Activated CD8-positive, alpha-beta memory T cell treated with anti-CD3 and anti-CD28 coated beads, Interleukin-2, amount 50 U/mL, for 48 hours (primary cell): ENCODE results near the gene SCOC.
A peak's percentile ranks its signal among the peaks of the same experiment; 100 is the strongest.
"Not testable (repeated sequence)": the region's sequence is repeated elsewhere in the genome, so short reads cannot be mapped to it uniquely, and the experiment has no call there.

ENCODE experiments used
- DNase-seq: peaks from one replicate; pipeline ENCODE4 v3.0.0-alpha.2; 2020

Gene SCOC

DNA sequence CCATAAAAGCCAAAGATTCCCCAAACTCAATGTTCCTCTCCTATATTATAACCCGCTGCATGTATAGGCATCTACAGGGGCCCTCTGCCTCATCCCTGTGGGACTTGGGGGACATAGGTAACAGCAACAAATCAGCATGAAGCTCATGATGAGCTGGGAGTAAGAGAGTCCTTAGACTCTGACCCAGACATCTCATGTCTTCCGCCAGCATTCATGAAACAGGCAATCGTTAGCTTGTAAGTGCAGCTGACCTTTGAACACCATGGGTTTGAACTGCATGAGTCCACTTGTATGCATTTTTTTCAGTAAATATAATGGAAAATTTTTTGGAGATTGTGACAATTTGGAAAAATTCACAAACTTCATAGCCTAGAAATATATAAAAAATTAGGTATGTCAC lies 10.4 kb upstream of the SCOC start:
- DNase-seq: no peak

DNA sequence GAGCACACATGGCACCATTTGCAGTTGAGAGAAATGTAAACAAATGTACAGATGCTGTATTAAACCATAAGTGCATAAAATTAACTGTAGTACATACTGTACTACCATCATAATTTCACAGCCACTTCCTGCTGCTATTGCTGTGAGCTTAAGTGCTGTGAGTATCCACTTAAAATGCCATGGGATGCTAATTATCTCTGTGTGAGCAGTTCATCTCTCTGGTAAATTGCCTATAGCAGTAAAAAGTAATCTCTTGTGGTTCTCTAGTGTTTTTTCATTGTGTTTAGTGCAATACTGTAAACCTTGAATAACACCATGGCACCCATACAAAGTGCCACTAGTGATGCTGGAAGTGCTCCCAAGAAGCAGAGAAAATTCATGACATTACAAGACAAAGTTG lies 9.9 kb upstream of the SCOC start:
- no peak for DNase-seq

DNA sequence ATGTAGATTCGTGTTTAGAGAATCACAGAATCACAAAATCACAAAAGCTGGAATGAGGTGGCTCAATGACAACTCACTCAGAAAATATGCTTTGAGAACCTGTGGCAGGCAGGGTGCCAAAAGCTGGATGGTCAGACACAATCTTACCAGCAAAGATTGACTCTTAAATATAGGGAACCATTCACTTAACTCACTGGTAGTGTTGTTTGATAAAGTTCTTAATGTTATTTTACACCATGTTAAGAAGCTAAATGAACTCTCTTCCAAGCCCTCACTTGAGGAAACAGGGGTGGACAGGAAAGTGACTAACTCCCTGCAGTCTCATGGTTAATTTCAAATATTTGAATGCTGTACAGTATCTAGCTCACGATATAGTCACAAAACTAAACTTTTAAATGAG lies 5.7 kb upstream of the SCOC start:
- DNase-seq: no peak

DNA sequence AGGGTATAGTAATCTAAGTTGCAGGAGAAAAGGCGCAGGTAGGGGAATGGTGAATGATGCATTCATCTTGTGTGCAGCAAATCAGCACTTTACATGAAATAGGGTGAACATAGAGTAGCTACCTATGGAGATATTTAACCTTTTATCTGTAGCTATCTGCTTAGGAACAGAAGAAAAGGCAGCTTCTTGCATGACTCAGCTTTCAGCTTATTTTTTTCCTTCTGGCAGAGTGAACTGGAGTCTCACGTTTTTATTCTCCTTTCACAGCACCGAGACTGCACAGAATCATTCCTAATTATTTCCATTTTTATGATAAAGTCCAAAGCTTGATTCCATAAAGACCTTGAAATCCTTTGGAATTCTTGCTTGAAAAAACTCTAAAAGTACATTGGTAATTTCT lies 4.8 kb upstream of the SCOC start:
- no peak for DNase-seq

DNA sequence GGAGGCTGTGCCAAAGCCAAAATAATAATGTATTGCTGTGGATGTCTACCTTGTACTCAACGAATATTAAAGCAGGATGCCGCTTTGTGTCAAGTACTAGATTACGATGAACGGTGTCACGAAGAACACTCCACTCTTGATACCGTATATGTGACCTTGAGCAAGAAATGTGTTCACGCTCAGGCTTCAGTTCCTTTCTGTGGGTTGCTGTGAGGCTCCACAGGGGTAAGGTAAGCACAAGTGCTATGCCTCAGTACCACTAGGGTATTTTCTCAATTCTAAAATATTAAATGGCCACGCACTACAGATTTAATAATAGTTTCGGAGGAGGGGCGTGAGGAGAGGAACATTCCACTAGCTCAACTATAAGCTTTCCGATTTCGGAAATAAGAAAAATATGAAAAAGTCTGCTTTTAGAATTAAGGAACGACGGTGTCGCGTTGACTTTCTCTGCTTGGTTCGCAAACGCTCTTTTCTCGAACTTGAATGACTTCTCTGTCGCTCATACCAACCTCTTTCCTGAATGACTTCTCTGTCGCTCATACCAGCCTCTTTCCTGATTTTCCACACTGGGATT lies 607 bp upstream of the SCOC start:
- DNase-seq: no peak

DNA sequence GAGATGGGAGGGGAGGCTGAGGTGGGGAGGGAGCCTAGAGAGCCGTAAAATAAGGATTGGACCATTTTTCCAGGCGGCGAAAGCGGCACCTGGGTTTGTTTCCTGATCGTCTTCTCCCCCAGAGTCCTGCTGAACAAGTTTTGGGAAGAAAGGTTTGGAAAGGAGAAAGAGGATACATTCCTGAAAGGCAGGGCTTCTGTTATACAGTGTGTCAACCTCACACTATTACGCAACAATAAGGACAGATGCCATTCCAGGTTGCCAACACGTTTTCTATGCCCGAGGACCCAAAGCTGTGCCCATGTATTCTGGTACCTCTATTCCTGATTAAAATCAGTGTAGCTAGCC lies 658 bp downstream of the SCOC start:
- no peak for DNase-seq

DNA sequence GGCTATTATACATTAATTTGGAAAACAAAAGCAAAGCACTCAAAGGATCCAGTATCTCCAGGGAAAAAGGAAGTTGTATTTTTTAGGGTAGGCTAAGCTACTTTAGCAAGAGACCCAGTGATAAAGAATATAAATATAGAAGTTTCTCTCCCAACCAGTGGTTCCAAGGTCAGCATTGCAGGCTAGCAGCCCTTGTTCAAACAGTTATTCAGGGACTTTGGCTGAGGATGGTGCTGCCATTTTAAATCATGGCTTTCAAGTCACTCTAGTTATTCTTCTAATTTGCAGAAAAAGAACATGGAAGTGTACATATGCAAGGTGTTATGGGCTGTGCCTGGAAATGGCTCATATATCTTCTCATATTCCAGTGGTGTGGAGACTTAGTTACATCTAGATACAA lies 9.3 kb downstream of the SCOC start:
- DNase-seq: no peak

DNA sequence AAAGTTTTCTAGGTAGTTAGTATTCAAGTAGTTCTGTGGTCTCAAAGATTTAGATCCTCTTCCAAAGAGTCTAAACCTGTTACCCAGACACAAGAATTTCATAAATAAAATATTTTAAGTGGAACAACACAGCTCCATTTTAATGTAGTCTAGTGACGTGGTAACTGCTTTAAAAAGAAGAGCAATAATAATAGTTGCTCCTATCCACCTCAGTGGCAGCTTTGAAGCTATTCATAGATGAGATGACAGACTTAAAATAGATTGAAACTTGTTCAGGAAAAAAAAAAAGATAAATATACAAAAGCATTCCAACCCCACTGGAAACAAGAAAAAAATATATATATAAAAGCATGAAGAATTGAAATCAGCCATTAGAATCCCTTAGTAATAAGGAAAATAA lies 14.6 kb downstream of the SCOC start:
- DNase-seq: no peak

DNA sequence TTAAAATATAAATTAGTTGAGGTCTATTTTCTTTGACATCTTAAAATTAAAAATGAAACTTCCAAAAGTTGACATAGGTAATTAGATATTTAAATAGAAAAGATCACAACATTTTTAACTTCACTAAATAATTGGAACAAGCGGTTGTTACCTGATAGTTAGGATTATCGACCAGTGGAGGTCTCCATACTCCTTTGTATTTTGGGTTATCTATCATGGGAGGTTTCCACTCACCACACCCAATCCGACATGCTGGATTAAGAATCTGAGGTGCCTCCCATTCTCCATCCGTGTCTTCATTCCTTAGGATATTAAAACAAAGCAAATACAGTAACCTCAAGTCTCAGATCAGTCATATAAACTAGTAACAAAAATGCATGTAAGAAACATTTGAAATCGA lies 22.2 kb downstream of the SCOC start:
- DNase-seq: no peak

DNA sequence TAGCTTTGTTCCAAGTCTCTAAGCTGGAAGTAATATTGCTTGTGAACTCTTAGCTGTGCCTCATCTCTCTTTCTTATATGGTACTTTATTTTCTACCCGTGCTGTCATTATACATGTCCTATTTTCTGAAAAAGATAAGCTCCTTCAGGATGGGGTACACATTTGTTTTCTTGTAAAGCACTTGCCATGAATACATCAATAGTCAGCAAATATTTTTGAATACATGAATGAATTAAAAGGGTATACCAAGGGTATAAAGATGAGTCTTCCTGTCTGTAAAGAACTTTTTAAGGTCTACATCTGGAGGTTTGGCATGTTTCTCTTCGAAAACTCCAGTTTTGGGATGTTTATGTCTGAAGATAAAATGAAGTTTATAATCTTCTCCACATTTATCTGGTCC lies 26.7 kb downstream of the SCOC start:
- DNase-seq: no peak

DNA sequence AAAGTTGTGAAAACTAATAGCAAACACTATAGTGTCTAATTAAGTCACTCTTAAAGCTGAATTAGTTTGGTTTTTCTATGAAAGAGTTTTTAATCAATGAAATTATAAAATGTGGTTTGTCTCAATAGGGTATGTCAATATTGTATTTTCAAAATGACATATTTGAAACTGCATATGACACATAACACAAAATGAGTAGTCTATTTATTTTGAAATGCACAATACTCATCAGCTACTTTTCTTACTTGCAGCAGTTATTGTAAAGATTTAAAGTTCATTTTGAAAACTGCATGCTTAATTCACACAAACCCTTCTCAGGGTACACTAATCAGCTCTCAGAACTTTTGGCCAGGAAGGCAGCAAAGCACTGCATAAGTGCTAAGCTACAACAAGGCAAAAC lies 32.8 kb downstream of the SCOC start:
- DNase-seq: no peak

DNA sequence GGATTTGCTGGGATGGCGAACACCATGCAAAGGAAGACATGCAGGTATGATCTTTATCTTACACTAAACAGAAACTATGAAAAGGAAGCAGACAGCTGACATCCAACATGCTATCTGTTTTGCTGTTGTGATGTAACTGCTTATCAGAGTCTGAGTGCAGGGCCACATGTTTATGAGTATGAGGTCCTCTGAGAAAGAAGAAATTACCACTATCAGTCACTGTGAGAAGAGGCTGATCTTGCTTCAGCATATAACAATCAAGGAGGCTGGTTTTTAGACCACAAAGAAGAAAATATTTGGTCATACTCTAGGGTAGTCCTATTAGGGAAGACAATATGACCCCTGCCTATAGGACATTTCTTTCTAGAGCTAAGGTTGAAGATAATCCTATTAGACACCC lies 35.5 kb downstream of the SCOC start:
- DNase-seq: no peak

DNA sequence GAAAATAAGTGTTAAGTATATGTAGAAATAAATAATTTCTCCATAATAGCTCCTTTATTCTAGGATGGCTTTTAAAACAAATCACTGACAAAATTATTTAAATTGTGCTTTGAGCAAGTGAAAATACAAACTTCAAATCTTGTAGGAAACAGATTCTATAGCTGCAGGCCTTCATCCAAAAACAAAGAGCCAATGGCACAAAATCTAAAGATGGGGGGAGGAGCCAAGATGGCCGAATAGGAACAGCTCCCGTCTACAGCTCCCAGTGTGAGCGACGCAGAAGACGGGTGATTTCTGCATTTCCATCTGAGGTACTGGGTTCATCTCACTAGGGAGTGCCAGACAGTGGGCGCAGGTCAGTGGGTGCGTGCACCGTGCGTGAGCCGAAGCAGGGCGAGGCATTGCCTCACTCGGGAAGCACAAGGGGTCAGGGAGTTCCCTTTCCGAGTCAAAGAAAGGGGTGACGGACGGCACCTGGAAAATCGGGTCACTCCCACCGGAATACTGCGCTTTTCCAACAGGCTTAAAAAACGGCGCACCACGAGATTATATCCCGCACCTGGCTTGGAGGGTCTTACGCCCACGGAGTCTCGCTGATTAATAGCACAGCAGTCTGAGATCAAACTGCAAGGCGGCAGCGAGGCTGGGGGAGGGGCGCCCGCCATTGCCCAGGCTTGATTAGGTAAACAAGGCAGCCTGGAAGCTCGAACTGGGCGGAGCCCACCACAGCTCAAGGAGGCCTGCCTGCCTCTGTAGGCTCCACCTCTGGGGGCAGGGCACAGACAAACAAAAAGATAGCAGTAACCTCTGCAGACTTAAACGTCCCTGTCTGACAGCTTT lies 39.9 kb downstream of the SCOC start:
- not testable (repeated sequence) for DNase-seq

DNA sequence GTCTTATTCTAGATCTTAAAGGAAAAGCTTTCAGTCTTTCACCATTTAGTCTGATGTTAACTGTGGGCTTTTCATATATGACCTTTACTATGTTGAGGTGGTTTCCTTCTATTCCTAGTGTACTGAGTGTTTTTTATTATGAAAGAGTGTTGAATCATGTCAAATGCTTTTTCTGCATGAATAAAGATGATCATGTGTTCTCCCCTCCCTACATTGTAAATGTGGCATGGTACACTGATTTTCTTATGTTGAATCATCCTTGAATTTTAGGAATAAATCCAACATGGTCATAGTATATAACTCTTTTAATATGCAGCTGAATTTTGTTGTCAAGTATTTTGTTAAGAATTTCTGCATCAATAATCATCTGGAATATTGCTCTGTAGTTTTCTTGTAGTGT lies 49.7 kb downstream of the SCOC start:
- no peak for DNase-seq

DNA sequence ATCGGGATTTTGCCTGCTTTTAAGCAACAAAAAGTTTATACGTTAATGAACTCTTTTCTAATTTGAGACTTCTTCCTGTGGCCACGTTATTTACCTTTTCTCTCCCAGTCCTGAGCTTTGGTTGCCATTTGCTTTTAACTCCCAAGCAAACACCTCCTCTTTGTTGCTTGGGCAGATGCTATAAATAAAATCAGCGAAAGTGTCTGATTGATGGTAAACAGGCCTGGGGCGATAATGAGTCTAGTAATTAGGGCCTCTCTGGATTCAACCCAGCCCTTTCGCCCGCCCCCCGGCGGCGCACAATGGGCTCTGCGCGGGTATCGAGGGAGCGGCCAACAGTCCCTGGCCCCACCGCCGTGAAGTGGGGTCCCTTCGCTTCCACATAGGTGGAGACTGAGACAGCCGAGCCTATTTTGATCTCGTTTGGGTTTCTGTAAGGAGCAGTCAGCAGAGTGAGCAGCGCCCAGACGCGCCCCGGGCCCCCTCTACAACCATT lies 53.2 kb downstream of the SCOC start:
- no peak for DNase-seq

DNA sequence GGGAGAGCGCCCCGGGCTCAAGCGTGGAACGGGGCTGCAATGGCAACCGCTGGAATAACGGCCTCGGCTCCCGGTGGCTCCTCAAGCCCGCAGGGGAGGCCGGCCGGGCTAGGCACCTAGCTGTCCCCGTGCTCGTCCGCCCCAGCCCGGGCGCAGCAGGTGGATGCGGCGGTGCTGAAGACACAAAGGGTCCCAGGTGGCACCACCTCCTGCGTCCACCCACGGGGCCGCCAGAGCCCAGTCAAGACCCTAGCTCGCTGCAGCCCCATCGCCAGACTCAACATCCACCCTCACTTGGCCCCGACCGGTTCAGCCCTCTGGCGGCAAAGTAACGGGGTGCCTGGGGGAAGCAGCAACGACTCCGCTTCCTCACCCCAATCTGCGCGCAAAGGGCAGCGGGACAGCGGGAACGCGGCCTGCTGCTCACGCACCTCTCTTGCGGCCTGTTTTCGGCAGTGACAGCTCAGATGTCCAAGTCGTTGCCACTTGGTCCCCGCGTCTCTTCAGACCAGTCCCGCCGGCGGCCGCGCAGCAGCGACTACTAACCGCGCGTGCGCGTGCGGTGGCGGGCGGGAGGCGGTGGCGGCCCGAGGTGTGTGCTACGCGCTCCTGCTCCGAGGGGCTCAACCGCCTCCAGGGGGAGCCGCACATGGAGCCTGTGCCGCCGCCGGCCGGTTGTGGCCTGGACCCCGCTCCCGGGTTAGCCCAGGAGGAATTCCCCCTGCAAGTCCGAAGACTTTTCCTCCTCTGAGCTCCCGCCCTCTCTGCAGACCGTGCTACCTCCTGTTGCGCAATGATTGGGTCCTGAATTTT lies 53.9 kb downstream of the SCOC start, which contains the start of gene CLGN:
Gene CLGN (minus strand): TSS at position 543 of the 813 bp plus-strand sequence. CDS start 14,570 bp downstream, outside the sequence.
- DNase-seq: peak; percentile 84

DNA sequence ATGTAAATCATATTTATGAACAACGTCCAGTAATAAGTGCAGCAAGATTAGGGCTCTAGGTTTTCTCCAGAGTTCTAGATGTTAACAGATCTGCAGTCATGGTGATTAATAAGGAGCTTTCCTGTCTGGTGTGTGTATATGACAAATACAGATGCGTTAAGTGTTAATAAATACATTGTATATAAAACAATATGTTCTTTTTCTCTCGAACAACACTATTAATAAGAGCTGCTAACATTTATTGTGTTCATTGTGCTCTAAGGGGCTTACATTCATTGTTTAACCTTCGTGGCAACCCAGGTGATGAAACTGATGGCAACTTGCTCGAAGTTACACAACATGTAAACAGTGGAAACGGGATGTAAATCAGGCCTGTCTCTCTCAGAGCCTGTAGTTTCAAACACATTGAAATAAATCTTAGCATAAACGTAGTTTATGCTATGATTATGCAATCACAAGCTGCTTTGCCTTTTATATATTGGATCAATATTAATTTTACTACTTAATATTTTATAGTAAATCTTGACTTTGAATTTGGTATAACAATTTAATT lies 54.5 kb downstream of the SCOC start:
- no peak for DNase-seq
